ENCODE results near the gene ALKBH5. TPM values are rescaled to one million over a fixed set of nuclear protein-coding genes. Genes with fewer than 3 reads are reported as not detected.

Gene ALKBH5
- total RNA-seq, 2 donors from 2014 or later = 94.8 to 130 TPM

DNA sequence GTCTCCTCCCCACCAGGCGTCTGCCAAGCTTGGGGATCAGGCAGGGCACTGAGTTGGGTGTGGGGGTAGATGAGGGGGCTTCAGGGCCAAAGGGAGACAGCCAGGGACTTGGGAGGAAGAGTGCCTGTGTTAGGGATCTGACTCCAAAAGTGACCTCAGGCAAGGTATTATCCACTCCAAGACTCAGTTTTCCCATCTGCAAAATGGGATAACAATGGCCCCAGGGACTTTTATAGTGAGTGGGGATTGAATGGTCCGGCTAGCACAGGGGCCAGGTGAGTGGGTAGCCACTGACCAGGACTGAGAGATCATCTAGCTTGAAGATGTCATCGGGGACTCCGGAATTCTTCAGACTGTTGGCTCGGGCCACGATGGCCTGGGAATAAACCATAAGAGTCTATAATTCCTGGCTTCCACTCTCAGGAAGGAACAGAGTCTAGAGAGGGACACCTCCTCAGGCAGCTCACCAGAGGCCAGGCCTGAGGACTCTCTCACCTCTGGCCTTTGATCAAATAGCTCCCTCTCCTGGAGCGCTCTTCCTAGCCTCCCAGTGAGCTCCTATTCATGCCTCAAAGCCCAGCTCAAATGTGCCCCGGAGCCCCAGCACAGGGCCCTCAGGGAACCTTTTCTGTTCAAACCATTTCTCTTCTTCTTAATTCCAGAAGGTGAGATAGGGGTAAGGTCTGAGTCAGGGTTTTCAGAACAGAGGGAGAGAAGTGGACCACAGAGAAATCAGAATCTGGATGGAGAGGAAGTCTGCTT lies 71.4 kb downstream of the ALKBH5 start:
- H3K9ac ChIP-seq (ENCODE audit: low read depth in 2 of 2, low read length in 2 of 2) = no peak overlapping the region
- no peaks in the 10 kb centered on the region for H3K27me3 ChIP-seq
- no peaks in the 10 kb centered on the region for H3K9me3 ChIP-seq
- no peak overlapping the region for H3K27ac ChIP-seq
- H3K36me3 ChIP-seq = peaks cover 34% of the 10 kb centered on the region
- H3K4me1 ChIP-seq = peaks cover 10% of the 10 kb centered on the region
- DNase-seq = no peak
- TF ChIP-seq, protein P1, sequence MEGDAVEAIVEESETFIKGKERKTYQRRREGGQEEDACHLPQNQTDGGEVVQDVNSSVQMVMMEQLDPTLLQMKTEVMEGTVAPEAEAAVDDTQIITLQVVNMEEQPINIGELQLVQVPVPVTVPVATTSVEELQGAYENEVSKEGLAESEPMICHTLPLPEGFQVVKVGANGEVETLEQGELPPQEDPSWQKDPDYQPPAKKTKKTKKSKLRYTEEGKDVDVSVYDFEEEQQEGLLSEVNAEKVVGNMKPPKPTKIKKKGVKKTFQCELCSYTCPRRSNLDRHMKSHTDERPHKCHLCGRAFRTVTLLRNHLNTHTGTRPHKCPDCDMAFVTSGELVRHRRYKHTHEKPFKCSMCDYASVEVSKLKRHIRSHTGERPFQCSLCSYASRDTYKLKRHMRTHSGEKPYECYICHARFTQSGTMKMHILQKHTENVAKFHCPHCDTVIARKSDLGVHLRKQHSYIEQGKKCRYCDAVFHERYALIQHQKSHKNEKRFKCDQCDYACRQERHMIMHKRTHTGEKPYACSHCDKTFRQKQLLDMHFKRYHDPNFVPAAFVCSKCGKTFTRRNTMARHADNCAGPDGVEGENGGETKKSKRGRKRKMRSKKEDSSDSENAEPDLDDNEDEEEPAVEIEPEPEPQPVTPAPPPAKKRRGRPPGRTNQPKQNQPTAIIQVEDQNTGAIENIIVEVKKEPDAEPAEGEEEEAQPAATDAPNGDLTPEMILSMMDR (IDR thresholded peaks at IDR 0.05) = no peak
- H3K4me3 ChIP-seq = no peak overlapping the region
- intact Hi-C loops (cut with DNase I) = no loop called here

DNA sequence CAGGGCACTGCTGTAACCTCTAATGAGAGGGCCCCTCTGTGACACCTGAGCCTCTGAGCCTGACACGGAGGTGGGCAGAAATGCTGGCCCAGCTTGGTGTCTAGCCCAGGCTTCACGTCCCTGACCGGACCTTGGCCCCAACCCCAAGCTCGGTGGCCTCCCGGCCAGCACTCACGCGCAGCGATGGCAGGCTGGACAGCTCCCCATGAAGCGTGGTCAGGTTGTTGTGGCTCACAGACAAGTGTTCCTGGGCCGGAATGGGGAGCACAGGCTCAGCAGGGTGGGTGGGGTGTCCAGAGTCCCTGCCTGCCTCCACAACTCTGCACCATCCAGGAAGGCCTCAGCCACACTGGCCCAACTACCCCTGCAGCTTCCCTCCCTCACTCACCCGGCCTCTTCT lies 72.7 kb downstream of the ALKBH5 start:
- TF ChIP-seq, protein P1 (IDR thresholded peaks at IDR 0.05) = no peak
- Histone ChIP-seq H3K9me3 (no peaks in the 10 kb centered on the region), H3K27ac (no peak overlapping the region), H3K4me1 (peaks cover 13% of the 10 kb centered on the region), H3K4me3 (no peak overlapping the region), H3K27me3 (no peaks in the 10 kb centered on the region), H3K9ac (ENCODE audit: low read depth in 2 of 2, low read length in 2 of 2) (peak overlapping the region in 1 of 2 donors; percentile 2), H3K36me3 (peaks cover 30% of the 10 kb centered on the region)
- no peak for DNase-seq
- intact Hi-C loops (cut with DNase I) = no loop called here

DNA sequence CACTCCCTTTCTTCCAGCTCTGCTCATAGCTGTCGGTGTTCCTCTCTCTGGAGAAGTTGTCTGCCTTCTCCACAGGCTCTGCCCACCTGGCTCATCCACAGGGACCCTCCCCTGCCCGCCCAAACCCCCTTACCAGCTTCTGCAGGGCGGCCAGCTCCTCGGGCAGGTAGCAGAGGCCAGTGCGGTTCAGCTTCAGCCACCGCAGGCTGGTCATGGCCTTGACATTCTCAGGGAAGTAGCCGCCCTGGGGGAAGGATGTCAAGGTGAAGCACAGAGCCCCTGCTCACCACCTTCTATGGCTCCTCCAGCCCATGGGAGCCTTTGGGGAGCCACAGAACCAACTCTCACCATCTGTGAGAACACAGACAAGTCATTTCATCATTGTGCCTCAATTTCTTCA lies 73.1 kb downstream of the ALKBH5 start:
- Histone ChIP-seq H3K9ac (ENCODE audit: low read depth in 2 of 2, low read length in 2 of 2) (peak overlapping the region; percentile 2 to 90), H3K27ac (no peak overlapping the region), H3K9me3 (no peaks in the 10 kb centered on the region), H3K4me3 (peak overlapping the region; percentile 100), H3K4me1 (peaks cover 17% of the 10 kb centered on the region), H3K36me3 (peaks cover 27% of the 10 kb centered on the region), H3K27me3 (no peaks in the 10 kb centered on the region)
- no peak for DNase-seq
- TF ChIP-seq, protein P1 (IDR thresholded peaks at IDR 0.05) = no peak
- intact Hi-C loops (cut with DNase I) = no loop called here

DNA sequence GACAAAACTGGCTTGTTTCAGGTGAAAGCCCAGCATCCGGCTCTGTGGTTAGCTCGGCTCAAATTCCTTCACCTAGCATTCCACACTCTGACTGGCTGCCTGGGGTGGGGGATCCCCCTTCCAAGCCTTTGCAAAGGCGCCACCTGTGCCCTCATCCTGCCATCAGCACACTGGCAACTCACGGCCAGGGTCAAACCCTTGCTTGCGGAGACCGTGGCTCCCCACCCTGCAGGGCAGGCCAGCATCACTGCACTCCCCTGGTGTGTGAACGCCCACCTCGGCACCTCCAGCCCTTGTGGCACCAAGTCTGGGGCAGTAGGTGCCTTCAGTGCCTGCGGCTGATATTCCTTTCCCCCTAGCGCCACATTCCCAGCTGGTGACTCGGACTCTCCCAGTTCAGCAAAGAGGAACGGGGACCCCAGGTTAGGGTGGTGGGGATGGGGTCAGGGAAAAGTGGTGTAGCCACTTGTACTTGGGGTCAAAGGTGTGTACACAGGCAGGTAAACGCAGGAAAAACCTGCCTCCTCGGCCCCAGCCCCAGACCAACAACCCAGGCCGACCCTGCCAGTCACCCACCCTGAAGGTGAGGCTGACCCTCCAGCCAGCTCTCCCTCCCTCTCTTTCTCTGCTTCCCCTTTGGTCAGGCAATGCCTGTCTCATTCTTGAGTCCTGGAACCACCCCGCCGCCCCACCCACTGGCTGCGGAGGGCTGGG lies 73.8 kb downstream of the ALKBH5 start:
- H3K4me1 ChIP-seq = peaks cover 19% of the 10 kb centered on the region
- no peaks in the 10 kb centered on the region for H3K27me3 ChIP-seq
- peak overlapping the region; percentile 90 to 99 for H3K9ac ChIP-seq (ENCODE audit: low read depth in 2 of 2, low read length in 2 of 2)
- H3K27ac ChIP-seq = peak overlapping the region; percentile 99
- peaks cover 25% of the 10 kb centered on the region for H3K36me3 ChIP-seq
- TF ChIP-seq, protein P1 (IDR thresholded peaks at IDR 0.05) = no peak
- no peaks in the 10 kb centered on the region for H3K9me3 ChIP-seq
- H3K4me3 ChIP-seq = peak overlapping the region; percentile 100
- peak; percentile 87 for DNase-seq
- intact Hi-C loops (cut with DNase I) = no loop called here

DNA sequence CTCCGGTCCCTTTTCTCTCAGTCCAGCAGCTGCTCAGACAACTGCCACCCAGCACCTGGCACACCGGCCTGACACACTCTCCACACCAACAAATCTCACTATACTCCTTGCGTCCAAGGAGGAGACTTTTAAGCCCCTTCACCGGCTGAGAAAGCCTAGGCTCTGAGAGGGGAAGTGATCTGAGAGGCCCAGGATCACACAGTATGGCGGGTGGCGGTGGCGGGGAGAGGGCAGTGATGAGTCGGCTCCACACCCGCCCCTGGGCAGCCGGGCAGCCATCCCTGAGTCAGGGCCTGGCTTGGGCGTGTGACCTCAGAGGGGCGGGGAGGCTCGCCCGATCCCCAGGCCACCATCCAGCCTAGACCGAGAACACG lies 74.3 kb downstream of the ALKBH5 start:
- Histone ChIP-seq H3K36me3 (peaks cover 22% of the 10 kb centered on the region), H3K4me1 (peaks cover 19% of the 10 kb centered on the region), H3K27ac (peak overlapping the region; percentile 99), H3K4me3 (peak overlapping the region; percentile 100), H3K9ac (ENCODE audit: low read depth in 2 of 2, low read length in 2 of 2) (peak overlapping the region; percentile 90 to 99), H3K9me3 (no peaks in the 10 kb centered on the region), H3K27me3 (no peaks in the 10 kb centered on the region)
- TF ChIP-seq, protein P1 (IDR thresholded peaks at IDR 0.05) = no peak
- intact Hi-C loops (cut with DNase I) = no loop called here
- no peak for DNase-seq

Measured in colonic mucosa (tissue), 4 donors.